Smooth muscle cell (in vitro differentiated cells): ENCODE measurements around the gene TRPM3. TPM values are rescaled to one million over a fixed set of nuclear protein-coding genes. Genes with fewer than 3 reads are reported as not detected.

Source experiments
- DNase-seq: peaks from one replicate; lab custom pipeline; 2025; ENCODE audit not compliant: unreplicated experiment; lab: John Stamatoyannopoulos, UW
- H2AFZ ChIP-seq: fragments of 200-600 bp; sonication (generic); 2 replicates; pipeline ENCODE4 v1.6.0; 2016; ENCODE audit warnings: antibody characterized with exemption, low read depth, mild to moderate bottlenecking
- H3F3A ChIP-seq: fragments of 200-600 bp; sonication (generic); 2 replicates; pipeline ENCODE4 v1.6.0; 2017; ENCODE audit warnings: antibody characterized with exemption, low read depth
- H3K27ac ChIP-seq: fragments of 200-600 bp; sonication (generic); 2 replicates; pipeline ENCODE4 v1.5.1; 2016; ENCODE audit warnings: low read depth, mild to moderate bottlenecking
- H3K27me3 ChIP-seq: fragments of 200-600 bp; sonication (generic); 2 replicates; pipeline ENCODE4 v1.6.1; 2016; ENCODE audit warnings: low read depth, mild to moderate bottlenecking
- H3K36me3 ChIP-seq: fragments of 200-600 bp; sonication (generic); 2 replicates; pipeline ENCODE4 v1.5.1; 2016; ENCODE audit warnings: low read depth
- H3K4me1 ChIP-seq: fragments of 200-600 bp; sonication (generic); 2 replicates; pipeline ENCODE4 v1.5.1; 2016; ENCODE audit warnings: low read depth
- H3K4me2 ChIP-seq: fragments of 200-600 bp; sonication (generic); 2 replicates; pipeline ENCODE4 v1.6.0; 2016; ENCODE audit warnings: mild to moderate bottlenecking
- H3K4me3 ChIP-seq: fragments of 200-600 bp; sonication (generic); 2 replicates; pipeline ENCODE4 v1.5.1; 2016; ENCODE audit warnings: mild to moderate bottlenecking
- H3K79me2 ChIP-seq: fragments of 200-600 bp; sonication (generic); 2 replicates; pipeline ENCODE4 v1.6.0; 2016; ENCODE audit warnings: low read depth, mild to moderate bottlenecking
- H3K9ac ChIP-seq: fragments of 200-600 bp; sonication (generic); 2 replicates; pipeline ENCODE4 v1.6.0; 2016; ENCODE audit warnings: low read depth
- H3K9me3 ChIP-seq: fragments of 200-600 bp; sonication (generic); replicated peaks from 2 replicates; pipeline ENCODE4 v1.5.1; 2016; ENCODE audit warnings: low read depth
- H4K20me1 ChIP-seq: fragments of 200-600 bp; sonication (generic); 2 replicates; pipeline ENCODE4 v1.6.0; 2016; ENCODE audit warnings: low read depth
- WGBS: methylation state at CpG from one replicate; pipeline ENCODE4 v1.1.7; 2016; ENCODE audit warnings: low lambda C conversion rate; 5-methylcytosine and 5-hydroxymethylcytosine counted together
- polyA plus RNA-seq: library from polyadenylated mRNA; unstranded; fragments of >200 nt; fragmentation: Nextera tagmentation; extraction: Ambion mirVana; gene quantifications from 2 replicates; pipeline ENCODE4 v1.2.1, GENCODE V29; 2016
- total RNA-seq: library from RNA; depleted of rRNA; stranded (reverse); fragments of >200 nt; gene quantifications from 2 replicates; pipeline ENCODE4 v1.2.3, GENCODE V29; 2014
- TF ChIP-seq, protein P1 (sequence below): fragments of 200-600 bp; sonication (generic); IDR thresholded peaks from 2 replicates; pipeline ENCODE4 v1.5.1; 2017; ENCODE audit warnings: borderline replicate concordance, mild to moderate bottlenecking, antibody characterized with exemption; ENCODE audit not compliant: insufficient read depth, poor library complexity, severe bottlenecking

TRPM3 gene
- total and polyA plus RNA-seq, 2 experiments from 2014 or later = not detected

DNA sequence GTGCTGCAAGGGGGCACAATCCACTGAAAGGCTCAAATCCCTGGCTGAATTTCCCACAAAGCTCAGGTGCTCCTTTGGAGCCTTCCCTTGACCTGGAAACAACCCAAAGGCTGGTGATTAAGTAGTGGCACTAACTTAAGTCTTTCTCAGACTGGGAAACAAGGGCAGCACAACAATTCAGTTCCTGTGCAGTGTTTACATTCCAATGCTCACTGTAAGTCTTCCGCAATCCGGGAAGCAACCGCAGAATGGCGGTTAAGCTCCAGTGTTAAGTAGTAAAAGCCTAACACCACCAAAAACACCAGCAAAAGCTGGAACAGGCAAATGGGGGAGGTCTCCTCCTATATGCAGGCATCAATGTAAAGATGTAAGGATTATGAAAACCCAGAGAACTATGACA lies 117.2 kb downstream of the TRPM3 start:
- H3K9ac ChIP-seq = no peak overlapping the region
- no peaks in the 10 kb centered on the region for H3F3A ChIP-seq
- WGBS = 79% methylated on average over 4 of the region's 4 CpGs
- H3K4me3 ChIP-seq = no peak overlapping the region
- TF ChIP-seq, protein P1, sequence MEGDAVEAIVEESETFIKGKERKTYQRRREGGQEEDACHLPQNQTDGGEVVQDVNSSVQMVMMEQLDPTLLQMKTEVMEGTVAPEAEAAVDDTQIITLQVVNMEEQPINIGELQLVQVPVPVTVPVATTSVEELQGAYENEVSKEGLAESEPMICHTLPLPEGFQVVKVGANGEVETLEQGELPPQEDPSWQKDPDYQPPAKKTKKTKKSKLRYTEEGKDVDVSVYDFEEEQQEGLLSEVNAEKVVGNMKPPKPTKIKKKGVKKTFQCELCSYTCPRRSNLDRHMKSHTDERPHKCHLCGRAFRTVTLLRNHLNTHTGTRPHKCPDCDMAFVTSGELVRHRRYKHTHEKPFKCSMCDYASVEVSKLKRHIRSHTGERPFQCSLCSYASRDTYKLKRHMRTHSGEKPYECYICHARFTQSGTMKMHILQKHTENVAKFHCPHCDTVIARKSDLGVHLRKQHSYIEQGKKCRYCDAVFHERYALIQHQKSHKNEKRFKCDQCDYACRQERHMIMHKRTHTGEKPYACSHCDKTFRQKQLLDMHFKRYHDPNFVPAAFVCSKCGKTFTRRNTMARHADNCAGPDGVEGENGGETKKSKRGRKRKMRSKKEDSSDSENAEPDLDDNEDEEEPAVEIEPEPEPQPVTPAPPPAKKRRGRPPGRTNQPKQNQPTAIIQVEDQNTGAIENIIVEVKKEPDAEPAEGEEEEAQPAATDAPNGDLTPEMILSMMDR = no peak
- no peaks in the 10 kb centered on the region for H3K79me2 ChIP-seq
- H3K4me2 ChIP-seq = no peak overlapping the region
- H3K27me3 ChIP-seq = no peaks in the 10 kb centered on the region
- no peak for DNase-seq
- peaks cover 3% of the 10 kb centered on the region for H3K9me3 ChIP-seq
- H3K27ac ChIP-seq = no peak overlapping the region
- H4K20me1 ChIP-seq = no peaks in the 10 kb centered on the region
- H2AFZ ChIP-seq = no peak overlapping the region
- no peaks in the 10 kb centered on the region for H3K36me3 ChIP-seq
- no peaks in the 10 kb centered on the region for H3K4me1 ChIP-seq

DNA sequence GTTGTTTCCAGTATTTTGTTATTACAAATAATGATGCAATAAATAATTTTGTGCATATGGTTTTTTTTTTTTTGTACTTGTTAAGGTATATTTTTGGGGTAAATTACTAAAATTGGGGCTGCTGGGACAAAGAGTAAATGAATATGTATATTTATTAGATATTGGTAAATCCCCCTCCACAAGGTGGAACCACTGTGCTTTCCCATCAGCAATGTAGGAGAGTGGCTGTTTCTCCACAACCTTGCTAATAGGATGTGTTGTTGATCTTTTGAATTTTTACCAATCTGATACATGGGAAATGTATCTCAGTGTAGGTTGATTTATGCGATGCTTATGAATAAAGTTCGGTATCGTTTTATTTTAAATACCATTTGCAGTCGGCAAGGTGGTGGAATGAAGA lies 118.1 kb downstream of the TRPM3 start:
- Histone ChIP-seq H3K4me1 (no peaks in the 10 kb centered on the region), H3K27ac (no peak overlapping the region), H3K9ac (no peak overlapping the region), H3F3A (no peaks in the 10 kb centered on the region), H3K9me3 (peaks cover 3% of the 10 kb centered on the region), H3K4me2 (no peak overlapping the region), H3K36me3 (no peaks in the 10 kb centered on the region), H2AFZ (no peak overlapping the region), H3K4me3 (no peak overlapping the region), H3K27me3 (no peaks in the 10 kb centered on the region), H4K20me1 (no peaks in the 10 kb centered on the region), H3K79me2 (no peaks in the 10 kb centered on the region)
- TF ChIP-seq, protein P1 = no peak
- no peak for DNase-seq
- WGBS = 97% methylated on average over 4 of the region's 4 CpGs

DNA sequence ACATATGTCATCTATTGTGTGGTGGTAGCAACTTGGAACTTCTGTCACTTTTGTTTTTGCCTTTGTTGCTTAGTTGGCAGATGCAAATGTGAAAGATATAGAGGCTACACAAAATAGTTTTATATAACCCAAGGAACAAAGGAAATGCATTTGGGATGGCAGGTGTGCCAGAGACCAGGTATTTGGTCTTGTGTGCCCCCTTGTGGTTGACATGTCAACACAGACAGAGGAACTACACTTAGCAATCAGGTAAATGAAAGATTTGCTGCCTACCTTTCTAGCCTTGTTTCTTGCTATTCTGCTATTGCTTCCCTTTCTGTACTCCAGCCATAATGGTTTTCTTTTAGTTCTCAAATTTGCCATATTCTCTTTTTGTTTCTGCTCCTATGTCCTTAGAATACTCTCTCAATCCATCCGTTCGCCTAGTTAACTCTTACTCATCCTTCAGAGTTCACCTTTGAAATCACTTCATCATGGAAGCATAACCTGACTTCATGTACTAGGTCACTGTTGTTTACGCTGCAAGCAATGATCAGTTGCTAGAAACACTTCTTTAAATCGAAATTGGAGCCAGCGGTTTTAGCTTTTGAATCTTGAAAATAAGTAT lies 119.5 kb downstream of the TRPM3 start:
- no peaks in the 10 kb centered on the region for H3F3A ChIP-seq
- H3K27me3 ChIP-seq = no peaks in the 10 kb centered on the region
- WGBS = 75% methylated on average over 5 of the region's 5 CpGs
- no peaks in the 10 kb centered on the region for H3K4me1 ChIP-seq
- DNase-seq = no peak
- no peak overlapping the region for H3K4me2 ChIP-seq
- no peaks in the 10 kb centered on the region for H4K20me1 ChIP-seq
- no peaks in the 10 kb centered on the region for H3K79me2 ChIP-seq
- peaks cover 3% of the 10 kb centered on the region for H3K9me3 ChIP-seq
- TF ChIP-seq, protein P1 = peak; percentile 51
- H3K36me3 ChIP-seq = no peaks in the 10 kb centered on the region
- H3K9ac ChIP-seq = no peak overlapping the region
- H3K27ac ChIP-seq = no peak overlapping the region
- no peak overlapping the region for H3K4me3 ChIP-seq
- H2AFZ ChIP-seq = no peak overlapping the region

DNA sequence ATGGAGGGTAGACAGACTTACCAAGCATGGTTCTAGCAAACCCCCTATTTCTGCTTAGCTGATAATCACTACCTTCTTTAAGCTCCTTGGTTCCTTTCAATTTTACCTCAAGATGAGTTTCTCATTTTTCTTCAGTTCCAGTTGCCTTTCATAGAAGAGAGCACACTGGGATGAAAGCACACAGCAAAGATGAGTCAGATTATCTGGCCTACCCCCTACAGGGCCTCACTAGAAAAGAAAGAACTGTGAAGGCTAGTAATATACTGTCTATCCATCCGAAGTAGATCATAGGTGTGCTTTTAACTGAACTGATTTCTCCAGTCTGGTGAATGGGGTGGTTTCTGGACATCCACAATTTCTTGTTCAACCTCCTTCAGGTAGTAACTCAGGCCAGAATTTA lies 122.5 kb downstream of the TRPM3 start:
- no peaks in the 10 kb centered on the region for H4K20me1 ChIP-seq
- H3K4me3 ChIP-seq = no peak overlapping the region
- no peak overlapping the region for H3K4me2 ChIP-seq
- H2AFZ ChIP-seq = no peak overlapping the region
- H3K27me3 ChIP-seq = no peaks in the 10 kb centered on the region
- no peak overlapping the region for H3K27ac ChIP-seq
- H3K36me3 ChIP-seq = no peaks in the 10 kb centered on the region
- DNase-seq = no peak
- peaks cover 6% of the 10 kb centered on the region for H3K4me1 ChIP-seq
- H3K79me2 ChIP-seq = no peaks in the 10 kb centered on the region
- no peaks in the 10 kb centered on the region for H3K9me3 ChIP-seq
- no peak overlapping the region for H3K9ac ChIP-seq
- TF ChIP-seq, protein P1 = no peak
- H3F3A ChIP-seq = no peaks in the 10 kb centered on the region
- WGBS = 68% methylated on average over 1 of the region's 1 CpG
